ENCODE data around the gene DHX57.
A peak's percentile ranks its signal among the peaks of the same experiment; 100 is the strongest.

DHX57 gene

GRCh38 chr2:38751596-38752410 is 123.9 kb downstream of the DHX57 start:
- DNase-seq (ENCODE audit: extremely low read depth in 1 of 2, low read depth in 1 of 2), result no peak

GRCh38 chr2:38750891-38751595 is 124.7 kb downstream of the DHX57 start, which contains the start of gene SRSF7:
Gene SRSF7 (minus strand): TSS chr2:38751361. CDS start chr2:38751256, 105 bp downstream.
- DNase-seq (ENCODE audit: extremely low read depth in 1 of 2, low read depth in 1 of 2), result peak; percentile 95 to 98

- peak in 1 of 2 donors; percentile 29 for DNase-seq (ENCODE audit: extremely low read depth in 1 of 2, low read depth in 1 of 2)
Measured at GRCh38 chr2:38750011-38750890, 125.5 kb downstream of the DHX57 start.

- no peak for DNase-seq (ENCODE audit: extremely low read depth in 1 of 2, low read depth in 1 of 2)
Measured at GRCh38 chr2:38748943-38749804, 126.6 kb downstream of the DHX57 start.

GRCh38 chr2:38748391-38748790 is 127.3 kb downstream of the DHX57 start:
- DNase-seq (ENCODE audit: extremely low read depth in 1 of 2, low read depth in 1 of 2), result no peak

GRCh38 chr2:38747819-38748218 is 127.9 kb downstream of the DHX57 start:
- no peak for DNase-seq (ENCODE audit: extremely low read depth in 1 of 2, low read depth in 1 of 2)
